Measurements from ENCODE around the gene EFHD1.

DNA sequence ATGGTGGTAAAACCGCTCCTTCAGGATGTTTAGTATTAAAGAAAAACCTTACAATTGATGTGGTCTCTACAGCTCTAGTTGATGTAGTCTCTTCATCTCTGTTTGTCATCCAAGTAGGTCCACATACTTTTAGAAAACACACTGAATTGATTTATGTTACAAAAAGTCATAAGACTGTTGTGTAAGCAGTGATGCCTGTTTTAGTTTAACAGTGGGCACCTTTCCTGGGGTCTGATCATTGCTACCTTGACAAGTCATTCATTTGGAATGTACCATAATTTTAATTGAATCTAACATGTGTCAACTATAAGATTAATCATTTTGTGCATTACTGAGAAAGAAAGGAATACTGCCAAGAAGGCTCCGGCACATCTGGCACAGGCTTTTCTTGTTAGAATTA lies 98.1 kb downstream of the EFHD1 start:
- no peak for TF ChIP-seq CTCF (IDR thresholded peaks at IDR 0.05)
- TF ChIP-seq SIN3A (IDR thresholded peaks at IDR 0.05; ENCODE audit: borderline replicate concordance, insufficient read depth, low read depth, low read length) = no peak

Measured in Panc1 (cell line).